ENCODE results near the gene CTNS. TPM values are rescaled to one million over a fixed set of nuclear protein-coding genes. Genes with fewer than 3 reads are reported as not detected.

Gene CTNS
- total and polyA plus RNA-seq, 2 of the 13 experiments (the other 11 are each of a cell fraction or from before 2014, with no cell fraction given), result 9.5 to 13.7 TPM

GRCh38 chr17:3693141-3693540 lies 56.6 kb downstream of the CTNS start:
- Histone ChIP-seq H2AFZ (ENCODE audit: low read length) (no peak overlapping the region), H3K9me3 (ENCODE audit: low read length) (peaks cover 7% of the 10 kb centered on the region), H3K4me1 (ENCODE audit: insufficient read depth, low read length) (peaks cover 17% of the 10 kb centered on the region), H3K4me3 (replicated peaks in 1 of 3; ENCODE audit: insufficient read depth in 1 of 3, low read depth in 2 of 3, low read length in 3 of 3) (no peak overlapping the region), H4K20me1 (ENCODE audit: insufficient read depth, low read length) (no peaks in the 10 kb centered on the region), H3K4me2 (ENCODE audit: low read depth, low read length) (no peak overlapping the region), H3K36me3 (replicated peaks in 1 of 2; ENCODE audit: control insufficient read depth in 1 of 2, insufficient read depth in 2 of 2, low read length in 2 of 2) (no peaks in the 10 kb centered on the region), H3K27me3 (ENCODE audit: control insufficient read depth in 1 of 2, insufficient read depth in 2 of 2, low read length in 2 of 2) (peaks cover 0 to 29% of the 10 kb centered on the region in 2 experiments; a peak in 2 of 5 replicates), H3K27ac (ENCODE audit: extremely low read length, insufficient read depth, low read length) (no peak overlapping the region), H3K9ac (ENCODE audit: insufficient read depth, low read depth, low read length) (no peak overlapping the region), H3K79me2 (ENCODE audit: insufficient read depth, low read length) (no peaks in the 10 kb centered on the region)
- TF ChIP-seq NFE2L2 (IDR thresholded peaks at IDR 0.05; ENCODE audit: low read length), result no peak
- no peak for TF ChIP-seq CEBPZ (IDR thresholded peaks at IDR 0.05; ENCODE audit: low read length)
- no peak for TF ChIP-seq ZNF781 (CRISPR knock-in tag; IDR thresholded peaks at IDR 0.05; ENCODE audit: borderline replicate concordance, not compliant biosample characterization)
- TF ChIP-seq, protein P1, sequence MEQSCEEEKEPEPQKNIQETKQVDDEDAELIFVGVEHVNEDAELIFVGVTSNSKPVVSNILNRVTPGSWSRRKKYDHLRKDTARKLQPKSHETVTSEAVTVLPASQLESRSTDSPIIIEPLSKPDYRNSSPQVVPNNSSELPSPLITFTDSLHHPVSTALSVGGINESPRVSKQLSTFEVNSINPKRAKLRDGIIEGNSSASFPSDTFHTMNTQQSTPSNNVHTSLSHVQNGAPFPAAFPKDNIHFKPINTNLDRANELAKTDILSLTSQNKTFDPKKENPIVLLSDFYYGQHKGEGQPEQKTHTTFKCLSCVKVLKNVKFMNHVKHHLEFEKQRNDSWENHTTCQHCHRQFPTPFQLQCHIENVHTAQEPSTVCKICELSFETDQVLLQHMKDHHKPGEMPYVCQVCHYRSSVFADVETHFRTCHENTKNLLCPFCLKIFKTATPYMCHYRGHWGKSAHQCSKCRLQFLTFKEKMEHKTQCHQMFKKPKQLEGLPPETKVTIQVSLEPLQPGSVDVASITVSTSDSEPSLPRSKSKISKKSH (CRISPR knock-in tag; IDR thresholded peaks at IDR 0.05; ENCODE audit: borderline replicate concordance), result no peak
- no peak for TF ChIP-seq KDM5A (IDR thresholded peaks at IDR 0.05; ENCODE audit: borderline replicate concordance, low read length)
- TF ChIP-seq DPF2 (CRISPR knock-in tag; IDR thresholded peaks at IDR 0.05; ENCODE audit: borderline replicate concordance, low read depth), result no peak
- TF ChIP-seq MED1 (CRISPR knock-in tag; IDR thresholded peaks at IDR 0.05), result no peak
- in situ Hi-C loops (cut with HindIII; ENCODE audit: extremely low pct_ligation_motif_present, low pct_unique_long_range_greater_than_20kb), result no loop called here
- WGBS (ENCODE audit: low lambda C conversion rate), result 52% methylated on average over 4 of the region's 4 CpGs
- DNase-seq (ENCODE audit: low spot score) (no peak), FAIRE-seq (no peak), ATAC-seq (no peak)
- no TSS peak for BruUV-seq (replicated peaks)
- intact Hi-C loops (cut with micrococcal nuclease; ENCODE audit: unreplicated experiment), result no loop called here
- CTCF ChIA-PET (ENCODE audit: low intra/inter-chr PET ratio, low total read pairs), result no interaction called here
- POLR2A ChIA-PET, result no interaction called here

Measured in HepG2 (cell line).